Measurements from ENCODE around the gene CCDC14.
"Not testable (repeated sequence)": the region's sequence is repeated elsewhere in the genome, so short reads cannot be mapped to it uniquely, and the experiment has no call there.

Gene CCDC14

DNA sequence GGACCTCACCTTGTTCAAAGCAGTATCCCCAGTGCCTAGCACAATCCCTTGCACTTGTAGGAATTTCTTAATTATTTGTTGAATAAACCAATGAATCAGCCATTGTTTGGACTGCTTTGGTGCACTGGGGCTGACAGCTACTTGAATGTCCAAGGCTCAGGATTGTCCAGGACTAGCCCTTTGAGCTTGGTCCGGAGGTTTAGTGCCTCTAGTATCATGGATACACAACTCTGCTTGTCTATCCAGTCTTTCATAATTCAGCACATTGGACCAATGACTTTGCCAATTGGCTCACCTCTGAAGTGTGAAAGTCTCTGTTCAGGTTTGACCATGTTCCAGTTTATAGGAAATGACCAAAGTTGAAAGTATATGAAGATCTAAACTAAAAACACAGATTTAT lies 3.8 kb upstream of the CCDC14 start:
- not testable (repeated sequence) for ATAC-seq, DNase-seq

DNA sequence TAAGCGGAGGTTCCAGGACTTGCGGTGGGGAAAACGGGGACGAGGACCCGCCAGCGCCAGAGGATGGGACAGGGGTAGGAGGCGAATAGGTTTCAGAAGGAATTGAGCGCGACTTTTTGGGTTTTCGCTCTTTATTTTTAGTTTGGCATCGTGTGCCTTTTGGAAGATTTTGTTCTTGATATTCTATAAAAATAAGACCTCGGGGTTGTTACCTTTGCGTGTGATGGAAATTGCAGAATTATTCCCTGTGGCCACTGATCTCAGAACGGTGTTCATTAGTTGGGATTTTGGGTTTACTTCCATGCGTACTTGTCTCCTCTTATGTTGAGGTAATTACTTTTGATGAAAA lies 453 bp upstream of the CCDC14 start:
- DNase-seq (no peak), ATAC-seq (no peak)

DNA sequence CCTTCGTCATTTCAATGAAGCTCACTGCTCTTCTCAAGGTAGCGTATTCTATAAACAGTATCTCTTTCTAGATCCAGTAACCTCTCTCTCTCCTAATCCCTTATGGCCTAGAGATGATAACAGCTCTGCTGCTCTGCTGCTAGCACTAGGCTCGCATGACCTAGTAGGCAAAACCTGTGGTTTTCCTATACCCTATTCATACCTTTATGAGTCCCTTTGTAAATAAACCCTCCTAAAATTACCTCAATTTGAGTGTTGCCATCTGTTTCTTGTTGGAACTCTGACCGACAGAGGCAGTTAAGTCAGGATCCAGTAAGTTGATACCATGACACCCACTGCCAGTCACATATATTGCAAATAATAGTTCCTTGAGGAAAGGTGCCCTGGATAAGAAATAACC lies 7.3 kb downstream of the CCDC14 start:
- ATAC-seq (no peak), DNase-seq (no peak)

DNA sequence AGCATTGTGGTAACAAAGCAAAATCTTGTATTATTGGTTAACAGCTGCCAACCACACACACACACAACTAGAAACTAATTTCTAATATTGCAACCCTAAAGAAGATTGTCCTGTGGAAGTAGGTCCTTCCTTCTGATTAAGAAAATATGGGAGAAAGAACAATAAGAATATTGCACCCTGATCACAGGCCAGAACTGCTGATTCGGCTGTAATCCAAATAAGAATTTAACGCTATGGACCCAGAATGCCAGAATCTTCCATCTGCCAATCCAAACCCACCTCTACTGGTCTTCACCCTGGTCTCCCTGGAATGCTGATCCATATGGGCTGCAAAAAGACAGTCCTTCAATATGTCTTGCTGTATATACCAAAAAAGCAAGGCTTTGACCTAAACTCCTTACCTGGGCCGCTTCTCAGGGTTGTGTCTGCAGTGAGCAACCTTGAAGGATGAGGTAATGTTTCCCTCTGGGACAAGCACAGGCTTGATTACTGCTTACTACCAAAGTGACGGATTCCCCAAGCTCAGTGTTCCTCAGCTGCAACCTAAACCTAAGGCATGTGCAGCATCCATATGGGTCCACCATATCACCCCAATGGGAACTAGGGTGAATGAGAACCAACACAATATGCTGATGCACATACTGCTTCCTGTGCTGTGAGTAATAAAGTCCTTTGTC lies 8.0 kb downstream of the CCDC14 start:
- ATAC-seq, result no peak

DNA sequence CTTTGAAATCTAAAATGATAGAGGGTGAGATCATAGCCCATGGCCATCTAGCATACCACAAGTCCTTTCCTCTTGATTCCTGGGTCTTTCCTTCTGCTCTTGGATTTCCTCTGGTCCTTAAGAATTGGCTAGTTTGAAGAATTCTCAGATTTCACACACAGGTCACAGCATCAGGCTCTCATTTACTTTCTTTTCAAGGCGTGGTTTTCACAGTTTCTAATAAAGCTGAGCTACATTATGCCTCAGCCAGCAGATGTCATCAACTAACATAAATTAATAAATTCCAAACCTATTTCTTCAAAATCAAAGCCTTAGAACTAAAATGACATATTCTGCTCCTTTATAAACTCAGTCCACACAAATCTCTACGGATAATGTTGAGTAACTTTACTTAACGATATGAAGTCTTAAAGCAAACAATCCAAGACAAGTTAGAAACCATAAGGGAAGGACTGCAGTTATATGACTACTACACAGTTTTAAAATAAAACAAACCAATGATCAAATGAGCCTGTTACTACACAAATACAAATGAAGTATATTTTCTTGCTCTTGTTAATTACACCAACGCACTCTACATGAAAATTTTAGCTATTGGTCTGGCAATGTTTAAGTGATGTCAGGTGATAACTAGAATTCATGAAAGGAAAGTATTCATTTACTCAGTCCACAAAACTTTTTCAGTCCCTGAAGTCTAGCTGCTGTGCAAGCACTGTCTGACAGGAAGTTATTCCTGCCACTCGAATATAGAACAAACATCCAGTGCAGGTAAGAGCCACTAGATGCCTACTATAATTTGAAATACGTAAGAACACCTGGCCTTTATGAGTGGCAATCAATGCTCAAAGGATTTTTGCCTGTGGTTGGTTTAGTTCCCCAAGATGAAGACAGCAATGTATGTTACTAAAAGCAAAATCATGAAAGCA lies 9.2 kb downstream of the CCDC14 start:
- DNase-seq, result no peak

More for the DNA sequence above, 8.0 kb downstream of the CCDC14 start:
- no peak for DNase-seq

DNA sequence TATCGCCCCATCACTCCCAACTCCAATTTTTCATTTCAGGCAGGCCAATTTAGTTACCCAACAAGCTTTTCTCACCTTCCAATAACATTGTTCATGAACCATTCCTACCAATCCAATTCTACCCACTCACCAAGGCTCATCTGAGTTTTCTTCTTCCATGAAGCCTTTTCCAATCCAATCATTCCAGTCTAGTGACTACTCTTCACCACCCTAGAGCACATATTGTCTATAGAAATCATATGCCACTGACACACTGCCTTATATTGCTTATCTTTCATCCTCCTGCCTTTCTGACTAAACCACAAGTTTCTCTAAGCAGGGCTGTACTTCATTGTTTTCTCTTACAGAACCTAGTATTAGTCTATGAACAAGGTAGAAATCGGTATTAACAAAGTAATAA lies 11.4 kb downstream of the CCDC14 start:
- no peak for DNase-seq
- ATAC-seq, result no peak

More for the DNA sequence above, 9.2 kb downstream of the CCDC14 start:
- no peak for ATAC-seq

DNA sequence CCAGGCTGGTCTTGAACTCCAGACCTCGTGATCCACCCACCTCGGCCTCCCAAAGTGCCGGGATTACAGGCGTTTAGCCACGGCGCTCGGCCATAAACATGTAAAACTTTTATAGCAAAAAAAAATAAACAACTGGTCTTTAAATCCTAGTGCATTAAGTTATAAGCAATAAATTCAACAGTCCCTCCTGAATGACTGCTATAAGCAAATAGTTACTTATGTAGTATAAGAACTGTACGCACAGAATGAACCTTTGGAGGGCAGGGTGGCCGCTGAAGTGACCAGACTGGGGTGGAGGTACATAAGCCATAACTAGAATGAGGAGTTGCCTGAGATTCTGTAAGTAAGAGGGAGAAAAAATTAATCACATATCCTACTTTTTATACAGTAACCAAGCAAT lies 12.6 kb downstream of the CCDC14 start:
- ATAC-seq (no peak), DNase-seq (no peak)

DNA sequence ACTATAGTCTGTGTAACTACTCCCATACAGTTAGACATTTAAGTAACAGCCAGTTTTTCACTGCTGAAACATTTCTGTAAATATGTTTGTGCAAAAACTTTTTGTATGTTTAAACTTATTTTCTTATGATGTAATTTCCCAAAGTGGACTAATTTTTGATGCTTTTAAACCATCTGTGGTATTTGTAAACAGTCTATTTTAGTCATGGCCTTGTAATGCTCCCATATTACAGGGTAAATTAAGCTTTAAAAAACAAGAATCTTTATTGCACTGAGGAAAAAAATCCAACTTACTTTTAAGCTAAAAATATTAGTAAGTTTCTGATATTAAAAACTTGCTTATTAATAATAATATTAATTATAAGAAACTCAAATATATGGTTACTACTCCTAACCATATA lies 13.5 kb downstream of the CCDC14 start:
- no peak for ATAC-seq

DNA sequence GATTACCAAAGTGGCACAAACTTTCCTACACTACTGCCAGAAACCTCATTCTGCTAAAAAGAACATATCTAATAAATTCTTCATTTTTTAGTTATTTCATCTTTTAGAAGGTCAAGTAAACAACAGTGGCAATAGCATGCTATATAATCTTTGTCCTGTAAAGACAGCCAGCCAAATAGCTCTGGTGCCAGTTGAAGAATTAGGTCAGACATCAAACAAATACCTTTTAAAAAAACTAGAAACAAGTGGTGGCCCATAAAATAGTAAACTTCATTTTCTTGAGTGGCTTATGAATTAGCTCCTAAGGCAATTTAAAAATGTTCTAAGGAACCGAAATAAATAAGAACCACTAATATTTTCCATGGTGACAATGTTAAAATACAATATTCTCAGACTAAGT lies 19.5 kb downstream of the CCDC14 start:
- DNase-seq (no peak), ATAC-seq (no peak)

More for the DNA sequence above, 13.5 kb downstream of the CCDC14 start:
- no peak for DNase-seq

DNA sequence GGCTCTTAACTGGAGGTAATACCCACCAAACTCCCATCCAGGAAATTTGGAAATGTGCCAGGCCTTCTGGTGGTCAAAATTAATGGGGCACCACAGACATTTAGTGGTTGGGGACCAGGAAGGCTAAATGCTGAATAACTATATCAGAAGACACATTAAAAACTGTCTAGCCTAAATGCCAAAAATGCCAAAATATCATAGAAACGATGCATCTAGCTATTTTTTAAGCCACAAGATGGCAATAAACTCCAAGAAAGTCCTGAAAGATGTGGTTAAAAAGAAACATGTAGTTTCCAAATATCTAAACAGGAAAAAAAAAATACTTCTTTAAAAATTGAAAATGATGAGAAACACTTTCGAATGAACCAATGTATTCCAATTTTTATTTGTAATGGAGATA lies 19.9 kb downstream of the CCDC14 start:
- DNase-seq (no peak), ATAC-seq (no peak)

DNA sequence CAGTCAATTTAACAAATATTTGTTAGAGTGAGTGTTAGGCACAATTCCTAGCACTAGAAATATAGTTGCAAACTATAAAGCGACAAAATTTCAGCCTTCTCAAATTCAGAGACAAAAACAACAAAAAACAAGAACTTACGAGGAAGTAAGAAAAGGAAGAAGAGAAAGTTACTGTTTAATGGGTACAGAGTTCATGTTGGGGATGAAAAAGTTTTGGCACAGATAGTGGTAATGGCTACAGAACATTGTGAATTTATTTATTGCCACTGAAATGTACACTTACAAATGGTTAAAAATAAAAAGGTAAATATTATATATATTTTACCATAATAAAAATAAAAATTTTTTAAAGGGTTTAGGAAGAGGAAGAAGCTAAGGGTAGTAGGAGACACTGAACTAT lies 21.3 kb downstream of the CCDC14 start:
- ATAC-seq, result no peak
- DNase-seq, result no peak

DNA sequence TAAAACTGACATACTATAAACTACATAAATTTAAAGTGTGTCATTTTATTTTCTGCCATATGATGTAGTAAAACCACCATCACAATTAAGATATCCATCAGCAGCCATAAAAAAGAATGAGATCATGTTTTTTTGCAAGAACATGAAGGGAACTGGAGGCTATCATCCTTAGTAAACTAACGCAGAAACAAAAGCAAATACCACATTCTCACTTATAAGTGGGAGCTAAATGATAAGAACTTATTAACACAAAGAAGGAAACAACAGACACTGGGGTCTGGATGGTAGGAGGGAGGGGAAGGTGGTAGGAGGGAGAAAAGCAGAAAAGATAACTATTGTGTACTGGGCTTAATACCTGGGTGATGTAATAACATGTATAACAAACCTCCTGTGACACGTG lies 24.6 kb downstream of the CCDC14 start:
- ATAC-seq (no peak), DNase-seq (no peak)

DNA sequence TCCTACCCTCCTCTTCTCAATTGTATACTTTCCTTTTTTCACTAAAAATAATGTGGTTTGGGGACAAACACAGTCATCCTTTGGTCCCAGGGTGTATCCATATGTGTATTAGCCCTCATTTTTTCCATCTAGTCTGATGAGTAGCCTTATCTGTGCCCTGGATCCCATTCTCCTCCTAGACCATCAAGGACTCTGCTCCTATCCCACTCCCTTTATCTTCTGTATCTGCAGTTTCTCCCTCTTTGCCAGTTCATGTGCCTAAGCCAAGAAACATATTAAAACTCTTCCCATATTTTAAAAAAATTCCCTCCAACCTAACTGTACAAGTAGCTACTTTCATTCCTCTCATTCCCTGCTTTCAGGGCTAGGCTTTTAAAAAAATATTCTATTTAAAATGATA lies 25.2 kb downstream of the CCDC14 start:
- DNase-seq (no peak), ATAC-seq (no peak)

DNA sequence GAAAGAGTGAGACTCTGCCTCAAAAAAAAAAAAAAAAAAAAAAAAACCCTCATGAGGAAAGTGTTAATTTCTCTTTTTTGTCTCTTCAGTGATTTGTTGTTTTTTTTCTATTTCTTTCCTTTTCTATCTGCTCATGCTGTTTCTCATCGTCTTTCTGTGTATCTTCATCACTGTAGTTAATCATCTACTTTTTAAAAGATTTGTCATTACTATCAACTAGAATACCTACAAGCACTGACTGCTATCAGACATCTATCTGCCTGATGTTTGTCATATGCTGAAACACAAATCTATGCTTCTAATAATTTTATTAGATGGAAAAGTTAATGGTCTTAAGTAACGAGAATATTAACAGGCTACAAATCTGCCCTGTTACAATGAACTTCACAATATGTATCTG lies 26.8 kb downstream of the CCDC14 start:
- DNase-seq (no peak), ATAC-seq (no peak)

DNA sequence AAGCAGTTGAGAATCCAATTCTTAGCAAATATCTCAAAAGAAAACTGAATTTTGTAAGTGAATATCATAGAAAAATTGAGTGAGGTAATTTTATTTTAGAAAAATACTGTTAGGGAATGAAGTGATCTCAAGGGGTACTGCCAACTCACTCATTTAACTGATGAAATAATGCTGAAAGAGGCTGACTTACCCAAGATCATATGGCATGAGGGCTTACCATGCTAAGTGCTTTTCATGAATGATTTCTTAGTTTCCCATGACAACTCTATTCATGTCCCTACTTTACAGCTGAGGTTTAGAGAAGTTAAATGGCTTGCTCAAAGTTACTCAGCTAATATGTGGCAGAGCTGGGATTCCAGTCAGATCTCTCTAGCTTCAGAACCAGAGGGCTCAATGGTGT lies 30.6 kb downstream of the CCDC14 start:
- ATAC-seq, result no peak
- no peak for DNase-seq

DNA sequence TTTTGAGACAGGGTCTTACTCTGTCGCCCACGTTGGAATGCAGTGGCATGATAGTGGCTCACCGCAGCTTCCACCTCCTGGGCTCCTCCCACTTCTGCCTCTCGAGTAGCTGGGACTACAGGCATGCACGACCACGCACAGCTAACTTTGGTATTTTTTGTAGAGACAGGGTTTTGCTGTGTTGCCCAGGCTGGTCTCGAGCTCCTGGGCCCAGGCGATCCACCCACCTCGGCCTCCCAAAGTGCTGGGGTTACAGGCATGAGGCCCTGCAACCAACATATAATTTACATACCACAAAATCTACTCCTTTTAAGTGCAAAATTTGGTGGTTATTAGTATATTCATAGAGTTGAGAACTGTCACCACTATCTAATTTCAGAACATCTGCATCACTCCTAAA lies 31.7 kb downstream of the CCDC14 start:
- ATAC-seq, result no peak

DNA sequence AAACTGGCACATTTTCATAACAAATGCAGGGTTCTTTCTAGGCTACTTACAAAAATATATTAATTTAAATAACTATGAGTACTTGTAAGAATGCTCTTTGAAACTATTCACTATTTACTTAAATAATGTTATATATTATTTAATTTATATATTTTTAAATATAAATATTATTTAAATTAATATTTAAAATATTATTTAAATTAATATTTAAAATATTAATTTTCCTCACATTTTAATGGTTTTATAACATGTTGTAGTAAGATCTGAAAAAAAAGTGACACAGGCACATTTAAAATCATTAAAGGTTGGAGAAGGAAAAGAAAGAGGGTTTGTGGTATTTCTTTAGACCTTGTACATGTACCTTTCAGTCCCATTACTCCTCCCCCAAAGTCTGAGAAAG lies 34.6 kb downstream of the CCDC14 start:
- ATAC-seq (no peak), DNase-seq (no peak)

More for the DNA sequence above, 31.7 kb downstream of the CCDC14 start:
- no peak for DNase-seq

DNA sequence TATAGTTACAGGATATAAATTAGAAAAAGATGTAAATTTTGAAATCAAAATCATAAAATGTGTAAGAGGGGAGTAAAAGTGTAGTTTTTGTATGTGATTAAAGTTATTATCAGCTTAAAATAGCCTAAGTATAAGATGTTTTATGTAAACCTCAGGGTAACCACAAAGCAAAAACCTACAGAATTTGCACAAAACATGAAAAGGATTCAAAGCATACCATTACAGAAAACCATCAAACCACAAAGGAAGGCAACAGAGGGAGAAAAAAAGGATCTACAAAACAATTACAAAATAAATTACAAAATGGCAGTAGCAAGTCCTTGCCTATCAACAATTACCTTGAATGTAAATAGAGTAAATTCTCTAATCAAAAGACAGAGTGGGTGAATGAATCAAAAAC lies 40.2 kb downstream of the CCDC14 start:
- no peak for DNase-seq
- no peak for ATAC-seq

DNA sequence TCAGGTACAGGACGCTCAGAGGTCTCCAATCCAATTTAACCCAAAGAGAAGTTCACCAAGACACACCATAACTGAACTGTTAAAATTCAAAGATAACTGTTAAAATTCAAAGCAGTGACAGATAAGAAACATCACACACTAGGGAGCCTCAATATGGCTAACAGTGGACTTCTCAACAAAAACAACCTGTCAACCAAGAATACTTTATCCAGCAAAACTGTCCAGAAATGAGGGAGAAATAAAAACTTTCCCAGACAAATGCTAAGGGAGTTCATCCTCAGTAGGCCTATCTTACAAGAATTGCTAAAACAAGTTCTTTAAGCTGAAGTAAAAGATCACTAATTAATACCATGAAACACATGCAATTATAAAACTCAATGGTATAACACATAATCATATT lies 40.6 kb downstream of the CCDC14 start:
- ATAC-seq (no peak), DNase-seq (no peak)

DNA sequence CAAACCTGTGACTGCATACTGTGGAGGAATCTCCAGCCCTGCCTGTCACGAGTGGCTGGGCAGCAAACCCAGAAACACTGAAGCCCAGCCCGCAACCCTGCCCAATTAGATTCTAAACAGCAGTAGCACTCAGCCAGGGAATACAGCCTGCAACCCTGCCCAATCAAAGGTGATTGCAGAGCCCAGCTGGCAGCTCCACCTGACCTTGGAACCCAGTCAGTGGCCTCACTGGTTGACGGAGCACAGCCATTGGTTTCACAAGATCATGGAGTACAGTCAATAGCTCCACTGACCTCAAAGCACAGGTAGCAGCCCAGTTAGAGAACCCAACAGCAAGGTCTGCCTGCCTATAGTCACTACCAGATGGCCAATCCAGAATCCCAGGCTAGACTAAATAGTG lies 41.7 kb downstream of the CCDC14 start:
- no peak for DNase-seq
- ATAC-seq, result no peak

DNA sequence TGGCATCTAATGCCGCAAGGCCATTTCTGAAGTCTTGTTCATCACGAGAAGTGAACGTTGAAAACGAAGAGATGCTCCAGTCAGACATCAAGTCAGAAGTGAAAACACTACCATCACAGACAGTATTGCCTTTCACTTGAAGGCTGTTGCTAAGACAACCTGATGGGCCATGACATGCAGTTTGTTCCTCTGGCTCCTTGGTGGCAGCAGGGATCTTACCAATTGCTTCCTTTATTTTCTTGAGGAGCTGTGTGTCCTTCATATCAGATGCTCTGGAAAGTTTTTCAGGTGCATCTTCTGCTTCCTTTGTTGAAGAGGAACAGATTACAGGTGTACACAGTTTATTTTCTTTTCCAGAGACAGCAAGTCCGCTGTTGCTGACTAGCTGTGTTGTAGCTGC lies 46.2 kb downstream of the CCDC14 start:
- no peak for DNase-seq
- no peak for ATAC-seq

DNA sequence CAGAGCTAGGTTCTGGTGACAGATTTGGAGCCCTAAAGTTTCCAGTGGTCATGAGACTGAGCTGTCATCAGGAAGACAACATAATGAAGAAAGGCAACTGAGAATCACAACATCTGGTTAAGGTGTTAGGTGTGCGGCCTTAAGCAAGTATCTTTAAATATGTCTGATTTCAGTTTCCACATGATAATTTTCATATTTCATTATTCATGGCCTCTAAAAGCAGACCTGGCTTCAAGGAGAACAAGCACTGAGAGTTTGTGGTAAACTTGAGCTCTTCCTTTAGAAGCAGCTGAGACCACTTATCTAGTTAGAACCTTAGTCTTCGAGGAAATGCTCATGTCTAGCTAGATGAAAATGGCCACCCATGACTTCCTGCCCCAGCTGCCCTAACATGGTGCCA lies 51.2 kb downstream of the CCDC14 start:
- DNase-seq (no peak), ATAC-seq (no peak)

DNA sequence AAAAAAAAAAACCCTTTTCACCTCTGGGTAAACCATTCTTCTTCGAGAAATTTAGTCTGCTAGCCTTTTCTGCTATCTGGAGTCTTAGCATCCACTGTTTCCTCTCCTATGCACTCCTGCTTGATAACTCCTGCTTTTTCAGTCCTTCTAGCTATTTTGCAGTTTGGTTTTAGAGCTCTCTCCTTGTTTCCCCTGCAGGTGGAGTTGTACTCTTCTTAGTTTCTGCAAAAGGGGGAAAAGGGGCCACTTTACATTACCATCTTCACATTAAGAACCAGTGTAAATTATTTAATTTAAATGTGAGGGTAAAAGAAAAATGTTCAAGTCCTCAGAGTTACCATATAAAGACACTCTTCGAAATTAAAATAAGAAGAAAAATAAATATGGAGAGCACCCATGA lies 53.3 kb downstream of the CCDC14 start:
- DNase-seq, result no peak
- no peak for ATAC-seq

Data from stimulated activated naive CD8-positive, alpha-beta T cell treated with anti-CD3 and anti-CD28 coated beads, Interleukin-15, Interleukin-2, amounts not matched to agents 100 U/mL and 50 U/mL, for 24 hours (primary cell).